ENCODE data around the gene PNMT. TPM values are rescaled to one million over a fixed set of nuclear protein-coding genes. Genes with fewer than 3 reads are reported as not detected.
A peak's percentile ranks its signal among the peaks of the same experiment; 100 is the strongest.

PNMT gene
- total RNA-seq, 6 experiments from 2014 or later: 0.37 TPM; not detected in 4

DNA sequence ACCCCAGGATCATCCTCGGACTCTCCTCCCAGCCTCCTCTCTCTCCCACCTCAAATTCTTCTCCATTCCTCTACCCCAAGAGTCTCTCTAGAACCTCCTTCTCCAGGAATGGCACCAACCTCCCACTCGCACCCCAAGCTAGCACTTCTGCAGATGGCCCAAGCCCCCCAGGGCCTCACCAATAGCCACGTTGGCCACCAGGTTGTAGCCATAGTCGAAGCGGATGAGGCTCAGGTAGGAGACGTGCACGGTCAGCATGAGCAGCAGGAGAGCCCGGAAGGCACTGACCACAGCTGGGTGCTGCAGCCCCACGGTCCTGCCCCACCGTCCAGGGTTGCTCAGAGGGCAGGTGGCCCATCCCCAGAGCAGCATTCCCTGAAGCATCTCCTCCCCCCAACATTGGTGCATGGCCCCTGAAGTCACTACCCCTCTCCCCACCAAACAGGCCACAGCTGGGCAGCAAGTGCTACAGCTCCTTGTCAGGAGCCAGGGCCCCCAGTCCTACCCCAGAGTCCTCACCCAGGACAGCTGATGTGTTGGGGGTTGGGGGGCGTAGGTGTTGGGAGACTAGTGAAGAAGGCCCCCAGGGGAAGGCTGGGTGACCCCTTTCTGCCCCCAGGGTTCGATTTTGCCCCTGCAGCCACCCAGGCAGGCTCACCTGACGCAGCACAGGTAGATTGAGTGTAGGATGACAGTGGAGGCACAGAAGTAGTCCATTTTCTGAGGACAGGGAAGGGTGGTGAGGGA lies 5.3 kb downstream of the PNMT start:
- H3K4me3 ChIP-seq: no peak overlapping the region
- H3K4me1 ChIP-seq: peaks cover 0 to 1% (median 0%) of the 10 kb centered on the region in 4 donors
- no peaks in the 10 kb centered on the region for H3K9me3 ChIP-seq
- peaks cover 0 to 4% of the 10 kb centered on the region in 2 donors for H3K27me3 ChIP-seq
- no peak overlapping the region for H3K27ac ChIP-seq
- no peak for TF ChIP-seq POLR2A (IDR thresholded peaks at IDR 0.05)
- TF ChIP-seq, protein P1, sequence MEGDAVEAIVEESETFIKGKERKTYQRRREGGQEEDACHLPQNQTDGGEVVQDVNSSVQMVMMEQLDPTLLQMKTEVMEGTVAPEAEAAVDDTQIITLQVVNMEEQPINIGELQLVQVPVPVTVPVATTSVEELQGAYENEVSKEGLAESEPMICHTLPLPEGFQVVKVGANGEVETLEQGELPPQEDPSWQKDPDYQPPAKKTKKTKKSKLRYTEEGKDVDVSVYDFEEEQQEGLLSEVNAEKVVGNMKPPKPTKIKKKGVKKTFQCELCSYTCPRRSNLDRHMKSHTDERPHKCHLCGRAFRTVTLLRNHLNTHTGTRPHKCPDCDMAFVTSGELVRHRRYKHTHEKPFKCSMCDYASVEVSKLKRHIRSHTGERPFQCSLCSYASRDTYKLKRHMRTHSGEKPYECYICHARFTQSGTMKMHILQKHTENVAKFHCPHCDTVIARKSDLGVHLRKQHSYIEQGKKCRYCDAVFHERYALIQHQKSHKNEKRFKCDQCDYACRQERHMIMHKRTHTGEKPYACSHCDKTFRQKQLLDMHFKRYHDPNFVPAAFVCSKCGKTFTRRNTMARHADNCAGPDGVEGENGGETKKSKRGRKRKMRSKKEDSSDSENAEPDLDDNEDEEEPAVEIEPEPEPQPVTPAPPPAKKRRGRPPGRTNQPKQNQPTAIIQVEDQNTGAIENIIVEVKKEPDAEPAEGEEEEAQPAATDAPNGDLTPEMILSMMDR (IDR thresholded peaks at IDR 0.05): no peak
- DNase-seq: peak in 2 of 3 donors; percentile 6 to 48
- WGBS (ENCODE audit: insufficient coverage, low coverage, low lambda C conversion rate, missing lambda C conversion rate): 63% methylated on average over 8 of the region's 13 CpGs
- H3K36me3 ChIP-seq: no peaks in the 10 kb centered on the region
- intact Hi-C loops (cut with DNase I): loop anchor here (5.0 to 10.0 kb wide), 2 partner anchors 49 to 54 kb away; partner anchors contain the start of gene PPP1R1B (in 1 of the 2)
- no peak for ATAC-seq

DNA sequence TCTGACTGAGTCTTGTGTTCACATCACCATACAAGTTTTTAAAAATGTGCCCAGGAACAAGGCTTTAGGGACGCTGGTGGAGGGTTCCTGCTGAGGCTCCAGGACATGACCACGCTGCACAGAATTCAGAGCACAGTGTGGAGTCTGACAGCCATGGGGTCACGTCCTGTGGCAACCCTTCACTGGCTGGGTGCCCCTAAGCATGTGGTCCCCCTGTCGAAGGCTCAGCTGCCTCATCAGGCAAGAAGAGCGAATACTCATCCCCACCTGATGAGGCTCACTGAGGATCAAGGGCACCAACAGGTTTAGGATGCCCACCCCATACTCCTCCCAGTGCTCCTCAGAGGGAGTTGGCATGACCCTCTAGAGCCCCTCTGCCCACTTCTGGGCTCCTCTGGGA lies 5.9 kb downstream of the PNMT start:
- ATAC-seq (no peak), DNase-seq (peak in 2 of 3 donors; percentile 5 to 35)
- Histone ChIP-seq H3K4me3 (no peak overlapping the region), H3K4me1 (no peaks in the 10 kb centered on the region), H3K27ac (no peak overlapping the region), H3K27me3 (no peaks in the 10 kb centered on the region), H3K9me3 (no peaks in the 10 kb centered on the region), H3K36me3 (no peaks in the 10 kb centered on the region)
- no CpG with 5 or more reads among the region's 5 CpGs for WGBS (ENCODE audit: insufficient coverage, low coverage, low lambda C conversion rate, missing lambda C conversion rate)
- intact Hi-C loops (cut with DNase I): loop anchor here (5.0 to 10.0 kb wide), 2 partner anchors 49 to 53 kb away; partner anchors contain the start of gene PPP1R1B (in 1 of the 2)
- TF ChIP-seq, protein P1 (IDR thresholded peaks at IDR 0.05): no peak
- no peak for TF ChIP-seq POLR2A (IDR thresholded peaks at IDR 0.05)

DNA sequence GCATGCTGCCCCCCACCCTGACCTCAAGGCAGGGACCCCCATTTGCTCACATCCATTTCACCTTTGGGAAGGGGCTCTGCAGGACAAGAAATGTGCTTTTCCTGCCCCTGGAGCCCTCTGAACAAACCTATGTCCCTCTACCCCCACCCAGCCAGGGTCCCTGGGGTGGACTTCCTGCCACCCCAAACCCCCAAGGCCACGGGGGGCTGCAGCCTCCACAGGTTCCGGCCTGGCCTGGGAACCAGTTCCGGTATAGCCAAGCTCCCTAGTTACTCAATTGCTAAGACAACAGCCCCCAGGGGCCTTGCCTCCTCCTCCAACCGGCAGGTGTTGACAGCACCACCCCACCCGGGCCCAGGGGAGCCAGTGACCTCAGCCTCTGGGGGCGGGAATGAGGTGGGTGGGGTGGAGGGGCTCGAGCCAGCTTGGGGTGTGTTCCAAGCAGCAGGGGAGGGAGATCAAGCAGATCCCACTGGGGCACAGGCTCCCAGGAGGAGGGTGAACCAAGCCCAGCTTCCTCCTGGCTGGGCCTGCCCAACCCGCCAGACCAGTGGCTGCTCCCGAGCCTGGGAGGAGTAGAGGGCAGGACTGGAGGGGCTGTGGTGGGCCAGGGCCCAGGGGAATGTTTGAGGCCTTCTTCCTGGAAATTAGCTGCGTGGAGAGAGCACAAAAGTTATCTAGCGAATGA lies 6.6 kb downstream of the PNMT start:
- Histone ChIP-seq H3K27me3 (no peaks in the 10 kb centered on the region), H3K27ac (no peak overlapping the region), H3K4me3 (no peak overlapping the region), H3K36me3 (no peaks in the 10 kb centered on the region), H3K9me3 (no peaks in the 10 kb centered on the region), H3K4me1 (no peaks in the 10 kb centered on the region)
- intact Hi-C loops (cut with DNase I): loop anchor here (5.0 to 10.0 kb wide), 2 partner anchors 50 to 52 kb away; partner anchors contain the start of gene PPP1R1B (in 1 of the 2)
- DNase-seq: peak in 2 of 3 donors; percentile 20 to 45
- 39% methylated on average over 3 of the region's 11 CpGs for WGBS (ENCODE audit: insufficient coverage, low coverage, low lambda C conversion rate, missing lambda C conversion rate)
- ATAC-seq: no peak
- no peak for TF ChIP-seq POLR2A (IDR thresholded peaks at IDR 0.05)
- TF ChIP-seq, protein P1 (IDR thresholded peaks at IDR 0.05): no peak

DNA sequence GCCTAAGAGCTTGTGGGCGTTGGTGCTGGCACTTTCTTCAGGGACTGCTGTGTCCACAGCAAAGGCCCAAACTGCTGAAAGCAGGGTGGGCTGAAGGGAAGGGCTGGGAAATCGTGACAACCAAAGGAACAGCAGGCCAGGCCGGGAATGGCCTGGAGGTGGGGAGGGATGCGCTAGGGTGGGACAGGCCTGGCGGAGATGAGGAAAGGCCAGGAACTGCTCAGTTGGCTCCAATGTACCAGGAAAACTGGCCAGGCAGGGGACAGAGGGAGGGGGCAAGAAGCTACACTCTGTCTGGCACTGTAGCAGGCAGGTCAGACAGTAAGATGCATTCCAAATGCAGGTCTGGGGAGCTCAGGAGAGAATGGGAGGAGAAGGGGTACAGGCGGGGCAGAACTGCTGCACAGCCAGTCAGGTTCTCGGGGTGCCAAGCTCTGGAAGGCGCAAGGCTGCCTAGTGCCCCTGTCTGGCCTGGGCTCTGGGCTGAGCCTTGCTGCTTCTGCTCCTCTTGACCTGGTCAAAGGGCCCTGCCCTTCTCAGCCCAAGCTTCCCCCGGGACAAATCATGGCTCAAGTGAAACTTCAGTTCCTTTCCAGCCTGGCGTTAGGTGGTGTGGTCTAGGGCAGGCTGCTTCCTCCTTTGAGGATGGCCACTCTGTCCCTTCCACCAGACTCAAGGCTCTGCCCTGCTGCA lies 7.3 kb downstream of the PNMT start:
- ATAC-seq (peak in 1 of 4 donors; percentile 5), DNase-seq (peak in 2 of 3 donors; percentile 9 to 35)
- no peaks in the 10 kb centered on the region for H3K27me3 ChIP-seq
- TF ChIP-seq, protein P1 (IDR thresholded peaks at IDR 0.05): no peak
- no peak for TF ChIP-seq POLR2A (IDR thresholded peaks at IDR 0.05)
- WGBS (ENCODE audit: insufficient coverage, low coverage, low lambda C conversion rate, missing lambda C conversion rate): 78% methylated on average over 7 of the region's 10 CpGs
- intact Hi-C loops (cut with DNase I): loop anchor here in 1 of 2 donors (10.0 kb wide), 1 partner anchor 51 kb away; the partner anchor contains the start of gene PPP1R1B
- no peaks in the 10 kb centered on the region for H3K4me1 ChIP-seq
- no peaks in the 10 kb centered on the region for H3K9me3 ChIP-seq
- no peaks in the 10 kb centered on the region for H3K36me3 ChIP-seq
- H3K27ac ChIP-seq: no peak overlapping the region
- H3K4me3 ChIP-seq: no peak overlapping the region

All from right lobe of liver (tissue), 6 donors.